ENCODE measurements around the gene FOXP4. TPM values are rescaled to one million over a fixed set of nuclear protein-coding genes. Genes with fewer than 3 reads are reported as not detected.

Gene FOXP4
- total RNA-seq, 1 donor from 2014 or later, result 19.5 TPM

DNA sequence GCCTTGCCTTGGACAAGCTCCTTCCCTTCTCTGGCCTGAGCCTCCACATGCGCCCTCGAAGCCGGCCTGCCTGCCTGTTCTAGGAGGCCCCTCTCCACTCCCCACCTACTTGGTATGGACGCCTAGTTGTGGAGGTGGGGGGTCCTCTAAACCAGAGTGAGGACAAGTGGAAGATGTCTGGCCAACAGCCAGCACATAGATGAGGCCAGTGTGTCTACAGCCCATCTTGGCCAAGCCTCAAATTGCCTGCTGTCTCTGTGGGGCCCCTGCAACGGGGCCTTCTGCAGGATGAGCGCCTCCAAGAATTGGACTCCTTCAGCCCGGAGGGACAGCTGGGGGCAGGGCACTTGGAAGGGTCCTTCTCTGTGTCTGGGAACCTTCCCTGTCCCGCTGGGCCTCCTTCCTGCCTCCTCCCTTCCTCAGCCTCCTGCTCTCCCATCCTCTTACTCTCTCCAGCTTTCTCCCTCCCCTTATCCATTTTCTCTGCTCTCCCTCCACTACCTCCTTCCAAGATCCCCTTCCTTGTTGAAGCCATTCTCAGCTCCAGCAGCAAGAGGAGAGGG is 93.7 kb downstream of the FOXP4 start:
- Histone ChIP-seq H3K9me3 (no peaks in the 10 kb centered on the region), H3K4me3 (no peak overlapping the region), H3K36me3 (no peaks in the 10 kb centered on the region), H3K27ac (no peak overlapping the region), H3K4me1 (peaks cover 14 to 16% of the 10 kb centered on the region in 2 donors), H3K27me3 (peaks cover 19% of the 10 kb centered on the region)
- intact Hi-C loops (cut with DNase I), result no loop called here
- no peak for DNase-seq (ENCODE audit: low spot score in 2 of 2)
- TF ChIP-seq, protein P1, sequence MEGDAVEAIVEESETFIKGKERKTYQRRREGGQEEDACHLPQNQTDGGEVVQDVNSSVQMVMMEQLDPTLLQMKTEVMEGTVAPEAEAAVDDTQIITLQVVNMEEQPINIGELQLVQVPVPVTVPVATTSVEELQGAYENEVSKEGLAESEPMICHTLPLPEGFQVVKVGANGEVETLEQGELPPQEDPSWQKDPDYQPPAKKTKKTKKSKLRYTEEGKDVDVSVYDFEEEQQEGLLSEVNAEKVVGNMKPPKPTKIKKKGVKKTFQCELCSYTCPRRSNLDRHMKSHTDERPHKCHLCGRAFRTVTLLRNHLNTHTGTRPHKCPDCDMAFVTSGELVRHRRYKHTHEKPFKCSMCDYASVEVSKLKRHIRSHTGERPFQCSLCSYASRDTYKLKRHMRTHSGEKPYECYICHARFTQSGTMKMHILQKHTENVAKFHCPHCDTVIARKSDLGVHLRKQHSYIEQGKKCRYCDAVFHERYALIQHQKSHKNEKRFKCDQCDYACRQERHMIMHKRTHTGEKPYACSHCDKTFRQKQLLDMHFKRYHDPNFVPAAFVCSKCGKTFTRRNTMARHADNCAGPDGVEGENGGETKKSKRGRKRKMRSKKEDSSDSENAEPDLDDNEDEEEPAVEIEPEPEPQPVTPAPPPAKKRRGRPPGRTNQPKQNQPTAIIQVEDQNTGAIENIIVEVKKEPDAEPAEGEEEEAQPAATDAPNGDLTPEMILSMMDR (IDR thresholded peaks at IDR 0.05), result no peak

DNA sequence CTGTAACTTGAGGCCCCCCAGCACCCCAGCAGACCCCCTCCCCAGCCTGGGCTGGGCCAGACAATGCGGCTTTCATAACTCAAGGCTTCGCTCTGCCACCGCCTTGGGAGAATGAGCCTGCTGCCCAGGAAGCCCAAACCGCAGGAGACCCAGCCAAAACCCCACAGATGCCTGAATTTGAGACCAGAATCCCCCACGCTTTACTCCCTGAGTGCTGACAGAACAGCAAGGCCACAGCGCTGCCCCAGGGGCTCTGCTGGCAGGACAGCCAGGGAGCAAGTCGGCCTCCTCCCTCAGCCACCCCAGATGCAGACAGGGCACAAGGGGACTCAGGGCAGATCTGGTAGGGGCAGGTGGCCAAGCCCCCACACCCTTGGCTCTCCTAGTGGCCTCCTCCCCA is 94.2 kb downstream of the FOXP4 start:
- DNase-seq (ENCODE audit: low spot score in 2 of 2), result no peak
- TF ChIP-seq, protein P1 (IDR thresholded peaks at IDR 0.05), result no peak
- intact Hi-C loops (cut with DNase I), result no loop called here
- H3K36me3 ChIP-seq, result no peaks in the 10 kb centered on the region
- no peak overlapping the region for H3K4me3 ChIP-seq
- no peaks in the 10 kb centered on the region for H3K9me3 ChIP-seq
- peaks cover 19% of the 10 kb centered on the region for H3K27me3 ChIP-seq
- no peak overlapping the region for H3K27ac ChIP-seq
- peaks cover 14 to 16% of the 10 kb centered on the region in 2 donors for H3K4me1 ChIP-seq

DNA sequence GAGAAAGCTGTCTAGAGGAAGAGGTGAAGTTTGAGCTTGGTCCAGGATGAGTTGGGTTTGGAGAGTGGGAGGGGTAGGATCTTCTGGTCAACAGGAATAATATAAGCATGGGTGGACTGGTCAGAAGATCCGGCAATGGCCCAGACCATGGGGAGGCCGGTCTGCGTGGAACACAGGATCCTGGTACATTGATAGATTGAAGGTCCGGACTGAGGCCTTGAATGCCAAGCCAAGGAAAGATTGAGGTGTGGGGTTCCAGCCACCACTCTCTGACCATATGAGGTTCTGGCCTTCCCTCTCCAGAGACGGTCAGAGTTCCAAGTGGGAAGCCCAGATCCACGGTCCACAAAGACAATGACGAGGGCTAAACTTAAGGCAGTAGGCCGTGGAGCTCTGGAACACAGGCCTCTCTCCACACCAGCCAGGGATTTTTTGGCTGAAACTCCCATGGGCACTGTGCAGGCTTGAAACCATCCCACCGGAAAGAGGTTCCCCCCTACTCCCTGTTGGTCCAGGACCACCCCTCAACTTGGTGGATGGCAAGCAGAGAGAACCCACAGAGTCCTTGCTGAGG is 95.3 kb downstream of the FOXP4 start:
- Histone ChIP-seq H3K27ac (no peak overlapping the region), H3K4me1 (peaks cover 14 to 16% of the 10 kb centered on the region in 2 donors), H3K9me3 (no peaks in the 10 kb centered on the region), H3K36me3 (no peaks in the 10 kb centered on the region), H3K4me3 (no peak overlapping the region), H3K27me3 (peaks cover 19% of the 10 kb centered on the region)
- no peak for DNase-seq (ENCODE audit: low spot score in 2 of 2)
- intact Hi-C loops (cut with DNase I), result no loop called here
- TF ChIP-seq, protein P1 (IDR thresholded peaks at IDR 0.05), result no peak

DNA sequence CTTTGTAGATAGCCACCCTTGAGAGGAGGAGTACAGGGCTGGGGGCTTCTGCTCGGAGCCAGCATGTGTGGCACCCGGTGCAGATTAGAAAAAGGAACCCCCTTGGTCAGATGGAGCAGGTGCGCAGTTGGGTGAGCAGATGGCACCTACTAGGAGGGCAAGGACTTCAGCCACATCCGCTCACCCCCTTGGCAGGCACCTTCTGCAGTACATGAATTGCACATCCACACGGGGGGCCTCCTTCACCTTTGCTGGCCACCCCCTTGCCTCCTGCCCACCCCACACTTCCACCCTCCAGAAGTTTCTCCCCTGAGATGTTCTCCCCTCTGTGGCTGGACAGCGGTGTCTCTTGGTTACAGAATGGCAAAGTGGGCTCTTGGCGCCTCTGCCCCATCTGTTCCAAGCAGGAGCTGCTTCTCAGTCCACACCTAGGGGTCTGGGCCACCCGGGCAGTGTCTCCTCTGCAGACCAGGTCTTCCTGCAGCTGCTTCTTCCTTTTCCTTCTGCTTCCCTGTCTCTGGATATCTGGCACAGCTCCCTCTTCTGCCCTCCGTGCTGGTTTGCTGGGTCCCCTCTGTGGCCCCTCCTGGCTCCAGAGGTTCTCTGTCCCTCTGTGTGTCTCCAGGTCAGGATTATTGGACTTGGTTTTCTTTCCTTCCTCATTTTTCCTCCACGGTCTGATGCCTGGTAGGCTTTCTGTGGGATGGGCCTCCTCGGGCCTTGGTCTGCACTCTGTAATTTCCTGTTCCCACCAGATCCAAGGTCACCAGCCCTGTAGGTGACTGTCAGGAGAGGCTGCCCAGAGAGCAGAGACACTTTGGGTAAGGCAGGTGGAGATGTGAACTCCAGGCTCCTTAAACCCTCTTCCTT is 96.1 kb downstream of the FOXP4 start:
- Histone ChIP-seq H3K4me3 (no peak overlapping the region), H3K27me3 (peaks cover 13% of the 10 kb centered on the region), H3K4me1 (peaks cover 13% of the 10 kb centered on the region in 2 donors), H3K27ac (no peak overlapping the region), H3K9me3 (no peaks in the 10 kb centered on the region), H3K36me3 (no peaks in the 10 kb centered on the region)
- TF ChIP-seq, protein P1 (IDR thresholded peaks at IDR 0.05), result no peak
- no peak for DNase-seq (ENCODE audit: low spot score in 2 of 2)
- intact Hi-C loops (cut with DNase I), result no loop called here

DNA sequence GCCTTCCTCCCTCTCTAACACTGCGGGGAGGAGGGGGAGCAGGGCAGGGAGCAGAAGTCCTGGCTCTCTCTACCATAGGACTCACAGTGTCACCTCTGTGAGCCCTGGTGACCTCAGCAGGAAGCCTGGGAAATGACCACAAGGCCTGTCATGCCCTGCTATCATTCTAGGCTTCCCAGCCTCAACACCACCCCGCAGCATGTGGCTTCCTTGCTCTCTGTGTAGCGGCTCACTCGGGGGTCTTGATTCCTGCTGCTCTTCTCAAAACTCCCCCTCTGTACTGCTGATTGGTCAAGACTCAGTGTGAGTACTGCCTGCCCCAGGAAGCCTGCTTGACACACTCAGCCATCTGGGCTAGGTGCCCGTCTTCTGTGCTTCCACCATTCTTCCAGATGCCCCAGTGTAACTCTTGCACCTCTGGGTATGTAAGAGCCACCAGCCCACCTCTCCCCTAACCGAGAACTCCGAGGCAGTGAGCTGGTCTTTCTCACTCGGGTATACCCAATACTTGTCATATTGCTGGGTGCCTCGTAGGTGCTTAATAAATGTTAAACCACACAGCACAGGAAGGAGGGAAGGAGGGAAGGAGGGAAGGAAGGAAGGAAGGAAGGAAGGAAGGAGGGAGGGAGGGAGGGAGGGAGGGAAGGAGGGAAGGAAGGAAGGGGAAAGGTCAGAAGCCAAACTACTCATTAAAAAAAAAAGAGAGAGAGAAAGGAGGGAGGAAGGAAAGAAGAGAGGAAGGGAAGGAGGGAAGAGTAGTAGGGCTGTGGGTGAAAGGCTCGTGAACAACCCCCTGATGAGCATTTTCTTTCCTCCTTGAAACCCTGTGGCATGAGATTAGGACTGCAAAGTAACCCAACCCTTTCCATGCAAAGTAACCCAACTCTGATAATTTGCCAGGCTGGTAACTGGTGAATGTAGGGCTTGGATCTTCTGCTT is 97.0 kb downstream of the FOXP4 start:
- H3K9me3 ChIP-seq, result no peaks in the 10 kb centered on the region
- peaks cover 7% of the 10 kb centered on the region for H3K27me3 ChIP-seq
- no peak overlapping the region for H3K4me3 ChIP-seq
- no peaks in the 10 kb centered on the region for H3K36me3 ChIP-seq
- peaks cover 5 to 6% of the 10 kb centered on the region in 2 donors for H3K4me1 ChIP-seq
- no peak overlapping the region for H3K27ac ChIP-seq
- TF ChIP-seq, protein P1 (IDR thresholded peaks at IDR 0.05), result no peak
- intact Hi-C loops (cut with DNase I), result no loop called here
- no peak for DNase-seq (ENCODE audit: low spot score in 2 of 2)

Measured in ascending aorta (tissue), 2 donors.